Right lobe of liver (tissue), 6 donors: ENCODE data around the gene COL23A1. TPM values are rescaled to one million over a fixed set of nuclear protein-coding genes. Genes with fewer than 3 reads are reported as not detected.

ENCODE experiments used
- ATAC-seq, 4 donors: fragments of 200-7000 bp; cut with Tn5 transposase; one replicate each; pipeline ENCODE4 v1.9.1; 2020; ENCODE audit warnings: mild to moderate bottlenecking in 4 of 4, moderate library complexity in 4 of 4
- DNase-seq, 3 donors: peaks; one replicate each; pipeline ENCODE4 v3.0.0-alpha.2; 2020
- H3K27ac ChIP-seq, 3 donors: fragments of 200-600 bp; one replicate each; pipeline ENCODE4 v1.8.0; 2022
- H3K27me3 ChIP-seq, 2 donors: fragments of 200-600 bp; one replicate each; pipeline ENCODE4 v1.8.0; 2022
- H3K36me3 ChIP-seq, 4 donors: fragments of 200-600 bp; sonication (generic) in 1 of 4; one replicate each; pipeline versions ENCODE4 v1.5.1 to v1.8.0; 2017 to 2022; ENCODE audit warnings: control low read depth in 1 of 4
- H3K4me1 ChIP-seq, 4 donors: fragments of 200-600 bp; sonication (generic) in 1 of 4; one replicate each; pipeline versions ENCODE4 v1.5.1 to v1.8.0; 2017 to 2022; ENCODE audit warnings: control low read depth in 1 of 4
- H3K4me3 ChIP-seq, 3 donors: fragments of 200-600 bp; one replicate each; pipeline ENCODE4 v1.8.0; 2022
- H3K9me3 ChIP-seq, 4 donors: fragments of 200-600 bp; sonication (generic) in 1 of 4; one replicate each; pipeline versions ENCODE4 v1.5.1 to v1.8.0; 2017 to 2022; ENCODE audit warnings: control low read depth in 1 of 4
- CTCF ChIP-seq, 4 donors: fragments of 200-600 bp in 3 of 4; fragments of 450-650 bp in 1 of 4; IDR thresholded peaks; one replicate each; pipeline versions ENCODE4 v1.5.1 to v1.8.0; 2016 to 2022; ENCODE audit warnings: antibody characterized with exemption in 4 of 4, mild to moderate bottlenecking in 2 of 4
- POLR2A ChIP-seq: fragments of 450-650 bp; IDR thresholded peaks from one replicate; pipeline ENCODE4 v1.6.1; 2017; ENCODE audit warnings: antibody characterized with exemption, mild to moderate bottlenecking
- WGBS: methylation state at CpG from one replicate; pipeline ENCODE4 v1.1.6; 2018; ENCODE audit warnings: low coverage, low lambda C conversion rate; ENCODE audit not compliant: insufficient coverage; ENCODE audit errors: missing lambda C conversion rate; 5-methylcytosine and 5-hydroxymethylcytosine counted together
- intact Hi-C, 2 donors: fragments of 100-400 bp; cut with DNase I; formaldehyde crosslinking; loops; one replicate each; pipeline versions ENCODE4 v1.11.2 to v1.14.1; 2022
- total RNA-seq, 6 experiments: library from RNA; depleted of rRNA in 2 of 6; stranded (reverse); fragments of >200 nt in 2 of 6; fragmentation: NEBNext Ultra II Directional in 3 of 6; extraction: Animal tissue kit (Norgen Biotek cat#: 25700) in 3 of 6; gene quantifications; one replicate each; pipeline versions ENCODE4 v1.1.0 to v1.2.4, GENCODE V29; 2016 to 2023
- donor health status: DM: no; HTN: yes; CAD: no.
- donor health status: DM: no; HTN: no; CAD: no.
- donor health status: DM: no; HTN: no; CAD: no.
- donor health status: DM: no; HTN: yes; CAD: no.
- donor health status: DM: no; HTN: yes; CAD: no.

The COL23A1 gene
- total RNA-seq, 6 experiments from 2014 or later = 0.25 to 1.2 (median 0.50) TPM

GRCh38 chr5:178421699-178422399 is 168.3 kb downstream of the COL23A1 start:
- no peaks in the 10 kb centered on the region for H3K27me3 ChIP-seq
- intact Hi-C loops = no loop called here
- H3K4me3 ChIP-seq = no peak overlapping the region
- H3K27ac ChIP-seq = no peak overlapping the region
- no peaks in the 10 kb centered on the region for H3K36me3 ChIP-seq
- no peak for TF ChIP-seq POLR2A
- TF ChIP-seq CTCF (IDR thresholded peaks at IDR 0.05) = no peak
- no peaks in the 10 kb centered on the region for H3K9me3 ChIP-seq
- no peaks in the 10 kb centered on the region for H3K4me1 ChIP-seq
- ATAC-seq = no peak
- 68% methylated on average over 13 of the region's 17 CpGs for WGBS
- DNase-seq = peak in 1 of 3 donors; percentile 25

GRCh38 chr5:178421128-178421527 is 169.1 kb downstream of the COL23A1 start:
- TF ChIP-seq CTCF (IDR thresholded peaks at IDR 0.05) (no peak), POLR2A (no peak)
- no peaks in the 10 kb centered on the region for H3K36me3 ChIP-seq
- H3K4me3 ChIP-seq = no peak overlapping the region
- intact Hi-C loops = no loop called here
- 64% methylated on average over 5 of the region's 5 CpGs for WGBS
- H3K27ac ChIP-seq = no peak overlapping the region
- DNase-seq (no peak), ATAC-seq (no peak)
- H3K27me3 ChIP-seq = no peaks in the 10 kb centered on the region
- H3K4me1 ChIP-seq = no peaks in the 10 kb centered on the region
- no peaks in the 10 kb centered on the region for H3K9me3 ChIP-seq

GRCh38 chr5:178420354-178420781 is 169.8 kb downstream of the COL23A1 start:
- WGBS = 52% methylated on average over 3 of the region's 3 CpGs
- no peaks in the 10 kb centered on the region for H3K36me3 ChIP-seq
- no peaks in the 10 kb centered on the region for H3K9me3 ChIP-seq
- DNase-seq (peak in 1 of 3 donors; percentile 34), ATAC-seq (no peak)
- no peaks in the 10 kb centered on the region for H3K27me3 ChIP-seq
- no peaks in the 10 kb centered on the region for H3K4me1 ChIP-seq
- intact Hi-C loops = no loop called here
- no peak overlapping the region for H3K27ac ChIP-seq
- TF ChIP-seq CTCF (IDR thresholded peaks at IDR 0.05) (no peak), POLR2A (no peak)
- H3K4me3 ChIP-seq = no peak overlapping the region

- Histone ChIP-seq H3K4me3 (no peak overlapping the region), H3K27ac (no peak overlapping the region), H3K27me3 (no peaks in the 10 kb centered on the region), H3K9me3 (no peaks in the 10 kb centered on the region), H3K36me3 (no peaks in the 10 kb centered on the region), H3K4me1 (no peaks in the 10 kb centered on the region)
- 47% methylated on average over 8 of the region's 8 CpGs for WGBS
- TF ChIP-seq CTCF (IDR thresholded peaks at IDR 0.05) (no peak), POLR2A (no peak)
- DNase-seq (peak in 1 of 3 donors; percentile 12), ATAC-seq (no peak)
- intact Hi-C loops = no loop called here
These were observed 170.5 kb downstream of the COL23A1 start for GRCh38 chr5:178419651-178420050.
